ENCODE data around the gene GNA12. TPM values are rescaled to one million over a fixed set of nuclear protein-coding genes. Genes with fewer than 3 reads are reported as not detected.

GNA12 gene
- total RNA-seq, 1 experiment from 2014 or later: 23.3 TPM

GRCh38 chr7:2873686-2874551, 29.8 kb upstream of the GNA12 start:
- H3K4me3 ChIP-seq (ENCODE audit: insufficient read depth, low read depth, low read length): no peak overlapping the region
- peak; percentile 85 for DNase-seq

GRCh38 chr7:2873146-2873545, 29.0 kb upstream of the GNA12 start:
- no peak for DNase-seq
- no peaks in the 10 kb centered on the region for H3K27me3 ChIP-seq (ENCODE audit: control insufficient read depth, insufficient read depth, low read length)
- H3K4me3 ChIP-seq (ENCODE audit: insufficient read depth, low read depth, low read length): no peak overlapping the region
- no peaks in the 10 kb centered on the region for H3K36me3 ChIP-seq (replicated peaks; ENCODE audit: control insufficient read depth, insufficient read depth, low read length)

More at GRCh38 chr7:2873686-2874551, 29.8 kb upstream of the GNA12 start:
- Histone ChIP-seq H3K36me3 (replicated peaks; ENCODE audit: control insufficient read depth, insufficient read depth, low read length) (no peaks in the 10 kb centered on the region), H3K27me3 (ENCODE audit: control insufficient read depth, insufficient read depth, low read length) (no peaks in the 10 kb centered on the region)

- Histone ChIP-seq H3K36me3 (replicated peaks; ENCODE audit: control insufficient read depth, insufficient read depth, low read length) (no peaks in the 10 kb centered on the region), H3K4me3 (ENCODE audit: insufficient read depth, low read depth, low read length) (no peak overlapping the region), H3K27me3 (ENCODE audit: control insufficient read depth, insufficient read depth, low read length) (no peaks in the 10 kb centered on the region)
- no peak for DNase-seq
These were observed 28.3 kb upstream of the GNA12 start for GRCh38 chr7:2872296-2872874.

GRCh38 chr7:2870471-2870931, 26.4 kb upstream of the GNA12 start:
- peak; percentile 82 for DNase-seq
- Histone ChIP-seq H3K36me3 (replicated peaks; ENCODE audit: control insufficient read depth, insufficient read depth, low read length) (no peaks in the 10 kb centered on the region), H3K4me3 (ENCODE audit: insufficient read depth, low read depth, low read length) (no peak overlapping the region), H3K27me3 (ENCODE audit: control insufficient read depth, insufficient read depth, low read length) (no peaks in the 10 kb centered on the region)

GRCh38 chr7:2869981-2870380, 25.9 kb upstream of the GNA12 start:
- Histone ChIP-seq H3K27me3 (ENCODE audit: control insufficient read depth, insufficient read depth, low read length) (no peaks in the 10 kb centered on the region), H3K4me3 (ENCODE audit: insufficient read depth, low read depth, low read length) (no peak overlapping the region), H3K36me3 (replicated peaks; ENCODE audit: control insufficient read depth, insufficient read depth, low read length) (no peaks in the 10 kb centered on the region)
- peak; percentile 52 for DNase-seq

- H3K27me3 ChIP-seq (ENCODE audit: control insufficient read depth, insufficient read depth, low read length): no peaks in the 10 kb centered on the region
- H3K36me3 ChIP-seq (replicated peaks; ENCODE audit: control insufficient read depth, insufficient read depth, low read length): no peaks in the 10 kb centered on the region
- no peak for DNase-seq
- H3K4me3 ChIP-seq (ENCODE audit: insufficient read depth, low read depth, low read length): no peak overlapping the region
These were observed 22.5 kb upstream of the GNA12 start for GRCh38 chr7:2866601-2867000.

GRCh38 chr7:2864999-2865670, 21.0 kb upstream of the GNA12 start:
- no peak overlapping the region for H3K4me3 ChIP-seq (ENCODE audit: insufficient read depth, low read depth, low read length)
- H3K27me3 ChIP-seq (ENCODE audit: control insufficient read depth, insufficient read depth, low read length): no peaks in the 10 kb centered on the region
- no peaks in the 10 kb centered on the region for H3K36me3 ChIP-seq (replicated peaks; ENCODE audit: control insufficient read depth, insufficient read depth, low read length)
- peak; percentile 92 for DNase-seq

GRCh38 chr7:2864204-2864985, 20.3 kb upstream of the GNA12 start:
- no peaks in the 10 kb centered on the region for H3K27me3 ChIP-seq (ENCODE audit: control insufficient read depth, insufficient read depth, low read length)
- no peaks in the 10 kb centered on the region for H3K36me3 ChIP-seq (replicated peaks; ENCODE audit: control insufficient read depth, insufficient read depth, low read length)
- H3K4me3 ChIP-seq (ENCODE audit: insufficient read depth, low read depth, low read length): no peak overlapping the region
- no peak for DNase-seq

- no peaks in the 10 kb centered on the region for H3K36me3 ChIP-seq (replicated peaks; ENCODE audit: control insufficient read depth, insufficient read depth, low read length)
- no peaks in the 10 kb centered on the region for H3K27me3 ChIP-seq (ENCODE audit: control insufficient read depth, insufficient read depth, low read length)
- no peak overlapping the region for H3K4me3 ChIP-seq (ENCODE audit: insufficient read depth, low read depth, low read length)
- peak; percentile 49 for DNase-seq
These were observed 19.5 kb upstream of the GNA12 start for GRCh38 chr7:2863461-2864066.

GRCh38 chr7:2862831-2863361, 18.8 kb upstream of the GNA12 start:
- Histone ChIP-seq H3K4me3 (ENCODE audit: insufficient read depth, low read depth, low read length) (no peak overlapping the region), H3K27me3 (ENCODE audit: control insufficient read depth, insufficient read depth, low read length) (no peaks in the 10 kb centered on the region), H3K36me3 (replicated peaks; ENCODE audit: control insufficient read depth, insufficient read depth, low read length) (no peaks in the 10 kb centered on the region)
- DNase-seq: no peak

GRCh38 chr7:2861509-2861908, 17.4 kb upstream of the GNA12 start:
- Histone ChIP-seq H3K36me3 (replicated peaks; ENCODE audit: control insufficient read depth, insufficient read depth, low read length) (no peaks in the 10 kb centered on the region), H3K27me3 (ENCODE audit: control insufficient read depth, insufficient read depth, low read length) (no peaks in the 10 kb centered on the region), H3K4me3 (ENCODE audit: insufficient read depth, low read depth, low read length) (no peak overlapping the region)
- no peak for DNase-seq

- Histone ChIP-seq H3K27me3 (ENCODE audit: control insufficient read depth, insufficient read depth, low read length) (no peaks in the 10 kb centered on the region), H3K4me3 (ENCODE audit: insufficient read depth, low read depth, low read length) (no peak overlapping the region), H3K36me3 (replicated peaks; ENCODE audit: control insufficient read depth, insufficient read depth, low read length) (no peaks in the 10 kb centered on the region)
- DNase-seq: no peak
These were observed 16.6 kb upstream of the GNA12 start for GRCh38 chr7:2860627-2861133.

- no peak overlapping the region for H3K4me3 ChIP-seq (ENCODE audit: insufficient read depth, low read depth, low read length)
- no peaks in the 10 kb centered on the region for H3K36me3 ChIP-seq (replicated peaks; ENCODE audit: control insufficient read depth, insufficient read depth, low read length)
- no peak for DNase-seq
- H3K27me3 ChIP-seq (ENCODE audit: control insufficient read depth, insufficient read depth, low read length): no peaks in the 10 kb centered on the region
These were observed 15.8 kb upstream of the GNA12 start for GRCh38 chr7:2859952-2860351.
